GM18511 (cell line): Measurements from ENCODE around the gene TMEM179.

ENCODE experiments used
- ATAC-seq: cut with Tn5 transposase; IDR thresholded peaks from one replicate; pipeline ENCODE4 v1.9.1; 2021; ENCODE audit warnings: mild to moderate bottlenecking, moderate library complexity; ENCODE audit not compliant: unreplicated experiment

Gene TMEM179

GRCh38 chr14:104600141-104600643 is 4.4 kb downstream of the TMEM179 start:
- ATAC-seq: no peak

GRCh38 chr14:104599446-104599845 is 5.1 kb downstream of the TMEM179 start:
- no peak for ATAC-seq

GRCh38 chr14:104598910-104599273 is 5.7 kb downstream of the TMEM179 start:
- no peak for ATAC-seq

GRCh38 chr14:104598039-104598909 is 6.3 kb downstream of the TMEM179 start:
- no peak for ATAC-seq

GRCh38 chr14:104597576-104597975 is 7.0 kb downstream of the TMEM179 start:
- no peak for ATAC-seq

- no peak for ATAC-seq
Observed at GRCh38 chr14:104596927-104597351, 7.6 kb downstream of the TMEM179 start.

- no peak for ATAC-seq
Observed at GRCh38 chr14:104596451-104596918, 8.1 kb downstream of the TMEM179 start.

GRCh38 chr14:104595911-104596450 is 8.6 kb downstream of the TMEM179 start:
- ATAC-seq: no peak

GRCh38 chr14:104595116-104595675 is 9.4 kb downstream of the TMEM179 start:
- ATAC-seq: no peak

GRCh38 chr14:104594310-104595046 is 10.1 kb downstream of the TMEM179 start:
- no peak for ATAC-seq

GRCh38 chr14:104593710-104594136 is 10.8 kb downstream of the TMEM179 start:
- no peak for ATAC-seq

- ATAC-seq: no peak
Observed at GRCh38 chr14:104593241-104593701, 11.3 kb downstream of the TMEM179 start.

GRCh38 chr14:104592785-104593184 is 11.8 kb downstream of the TMEM179 start:
- no peak for ATAC-seq

GRCh38 chr14:104592292-104592672 is 12.3 kb downstream of the TMEM179 start:
- ATAC-seq: no peak

GRCh38 chr14:104591506-104592291 is 12.9 kb downstream of the TMEM179 start:
- ATAC-seq: no peak

GRCh38 chr14:104591031-104591430 is 13.5 kb downstream of the TMEM179 start:
- ATAC-seq: no peak

GRCh38 chr14:104590240-104590965 is 14.2 kb downstream of the TMEM179 start:
- no peak for ATAC-seq

GRCh38 chr14:104589338-104590195 is 15.0 kb downstream of the TMEM179 start:
- ATAC-seq: no peak
